ENCODE data around the gene VCPKMT.

VCPKMT gene

GRCh38 chr14:50116181-50116956 is at the start of gene VCPKMT:
Gene VCPKMT (minus strand): TSS chr14:50116572. CDS start chr14:50116552, 20 bp downstream.
- peak; percentile 89 to 95 for DNase-seq

DNA sequence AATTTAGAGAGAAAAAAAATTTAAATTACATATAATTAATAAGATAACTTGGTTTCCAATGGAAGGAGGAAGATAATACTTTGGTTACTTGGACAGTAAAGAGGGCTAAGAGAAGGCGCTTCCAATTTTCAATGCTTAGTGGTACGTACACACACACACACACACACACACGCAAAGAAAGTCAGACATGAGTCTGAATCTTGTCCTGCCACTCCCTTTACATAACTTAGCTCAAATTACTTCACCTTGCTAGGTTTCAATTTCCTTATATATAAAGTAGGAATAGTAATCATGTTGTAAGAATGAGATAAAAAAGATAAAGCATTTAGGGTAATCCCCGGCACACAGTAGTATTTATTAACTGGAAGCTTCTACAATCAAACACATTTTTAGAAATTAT is 39.7 kb upstream of the VCPKMT start:
- no peak for DNase-seq

DNA sequence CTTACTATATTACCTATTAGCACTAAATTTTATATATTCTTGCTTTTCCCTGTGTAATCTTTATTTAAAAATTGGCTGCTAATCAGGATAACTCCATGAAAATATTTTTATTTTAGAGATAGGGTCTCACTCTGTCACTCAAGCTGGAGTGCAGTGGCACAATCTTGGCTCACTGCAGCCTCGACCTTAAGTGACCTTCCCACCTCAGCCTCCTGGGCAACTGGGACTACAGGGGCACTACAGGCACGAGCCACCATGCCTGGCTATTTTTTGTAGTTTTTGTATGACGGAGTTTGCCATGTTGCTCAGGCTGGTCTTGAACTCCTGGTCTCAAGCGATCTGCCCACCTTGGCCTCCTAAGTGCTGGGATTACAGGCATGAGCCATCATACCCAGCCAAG is 32.4 kb upstream of the VCPKMT start:
- DNase-seq, result no peak

DNA sequence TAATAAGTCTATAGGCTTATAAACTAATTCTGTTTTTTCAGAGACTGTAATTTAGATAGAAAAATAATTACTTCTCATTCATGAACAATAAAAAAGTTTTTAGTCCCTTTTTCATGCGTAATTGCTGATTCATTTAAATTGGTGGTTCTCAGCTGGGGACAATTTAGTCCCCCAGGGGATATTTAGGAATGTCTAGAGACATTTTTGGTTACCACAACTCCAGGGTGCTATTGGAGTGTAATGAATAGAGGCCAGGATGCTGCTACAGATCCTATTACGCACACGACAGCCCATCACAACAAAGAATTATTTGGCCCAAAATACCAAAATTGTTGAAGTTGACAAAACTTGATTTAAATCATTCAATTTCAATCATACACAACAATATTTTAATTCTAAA is 22.8 kb upstream of the VCPKMT start:
- DNase-seq, result no peak

DNA sequence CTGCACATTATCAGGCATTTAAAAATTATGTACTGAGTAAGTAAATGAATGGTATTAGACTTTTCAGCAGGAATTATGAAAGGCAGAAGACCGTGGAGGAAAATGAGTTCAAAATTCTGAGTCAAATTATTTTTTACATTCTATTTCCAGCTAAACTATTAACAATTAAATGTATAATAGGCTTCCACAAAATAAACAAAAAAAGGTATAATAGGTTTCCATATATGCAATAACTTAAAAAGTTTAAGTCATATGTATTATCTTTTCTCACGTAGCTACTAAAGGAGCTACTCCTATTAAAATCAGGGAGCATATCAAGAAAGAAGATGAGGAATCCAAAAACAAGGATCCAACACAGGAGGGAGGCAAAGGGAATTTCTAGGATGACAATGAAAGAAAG is 11.4 kb upstream of the VCPKMT start:
- no peak for DNase-seq

- no peak for DNase-seq
Observed at GRCh38 chr14:50123062-50123461, 6.7 kb upstream of the VCPKMT start.

- DNase-seq, result no peak
Observed at GRCh38 chr14:50122291-50122690, 5.9 kb upstream of the VCPKMT start.

DNA sequence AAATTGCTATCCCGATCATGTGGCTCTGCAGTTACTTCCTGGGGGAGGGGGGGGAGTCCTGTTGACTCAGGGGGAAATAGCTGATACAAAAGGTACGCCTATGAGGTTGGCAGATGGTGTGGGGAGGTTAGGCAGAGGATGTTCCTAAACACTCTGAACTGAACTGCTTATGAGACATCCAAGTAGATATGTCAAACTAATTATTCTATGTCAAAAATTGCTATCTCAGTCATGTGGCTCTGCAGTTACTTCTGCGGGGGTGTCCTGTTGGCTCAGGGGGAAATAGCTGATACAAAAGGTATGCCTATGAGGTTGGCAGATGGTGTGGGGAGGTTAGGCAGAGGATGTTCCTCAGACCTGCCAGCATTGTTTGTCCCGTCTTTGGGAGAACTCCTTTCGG is 5.1 kb upstream of the VCPKMT start:
- DNase-seq, result no peak

DNA sequence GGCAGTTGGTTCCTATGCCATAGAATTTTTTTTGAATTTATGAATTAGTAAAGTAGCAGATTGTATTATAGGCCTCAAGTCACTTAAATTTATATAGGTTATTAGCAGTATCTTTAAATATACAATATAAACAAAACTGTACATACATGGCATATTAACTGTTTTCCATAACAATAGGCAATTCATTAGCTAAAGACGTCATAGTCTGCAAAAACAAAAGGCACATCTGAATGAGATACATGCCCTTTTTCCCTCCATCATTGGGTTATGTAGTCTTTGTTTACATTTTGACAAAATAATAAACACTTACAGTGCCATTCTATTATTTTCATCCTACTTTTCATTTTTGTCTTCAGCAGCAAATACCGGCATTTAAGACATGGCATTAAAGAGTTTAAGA is 1.1 kb upstream of the VCPKMT start:
- DNase-seq, result no peak

GRCh38 chr14:50116966-50117365 is 594 bp upstream of the VCPKMT start:
- DNase-seq, result no peak

- DNase-seq, result no peak
Observed at GRCh38 chr14:50113381-50114035, 2.9 kb downstream of the VCPKMT start.

GRCh38 chr14:50110323-50111037 is 5.9 kb downstream of the VCPKMT start:
- DNase-seq, result no peak

DNA sequence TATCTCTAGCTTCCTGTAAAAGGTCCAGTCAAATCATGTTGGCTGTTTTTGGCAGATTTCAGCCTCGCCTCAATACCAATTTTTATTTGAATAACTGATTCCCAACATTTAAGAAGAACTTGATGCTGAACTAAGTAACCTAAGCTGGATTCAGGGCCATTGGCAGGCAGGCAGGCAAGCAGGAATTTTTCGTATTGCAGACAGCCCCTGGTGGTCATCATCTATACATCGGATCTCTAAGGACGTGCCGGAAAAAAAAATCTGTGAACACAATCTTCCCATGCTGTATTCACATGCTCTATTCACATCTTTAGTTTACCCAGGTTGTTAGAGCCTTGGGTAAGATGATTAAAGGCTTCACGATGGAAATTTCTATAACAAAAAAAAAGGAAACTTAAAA is 7.0 kb downstream of the VCPKMT start:
- no peak for DNase-seq

DNA sequence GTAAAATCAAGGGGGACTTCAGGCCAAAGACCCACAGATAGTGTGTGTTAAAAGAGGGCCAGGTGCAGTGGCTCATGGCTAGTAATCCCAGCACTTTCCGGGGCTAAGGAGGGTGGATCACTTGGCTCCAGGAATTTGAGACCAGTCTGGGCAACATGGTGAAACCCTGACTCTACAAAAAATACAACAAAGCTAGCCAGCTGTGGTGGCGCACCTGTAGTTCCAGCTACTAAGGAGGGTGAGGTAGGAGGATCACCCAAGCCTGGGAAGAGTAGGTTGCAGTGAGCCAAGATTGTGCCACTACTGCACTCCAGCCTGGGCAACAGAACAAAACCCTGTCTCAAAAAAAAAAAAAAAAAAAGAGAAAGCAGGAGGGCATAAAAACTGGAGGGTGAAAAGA is 8.5 kb downstream of the VCPKMT start:
- DNase-seq, result no peak

DNA sequence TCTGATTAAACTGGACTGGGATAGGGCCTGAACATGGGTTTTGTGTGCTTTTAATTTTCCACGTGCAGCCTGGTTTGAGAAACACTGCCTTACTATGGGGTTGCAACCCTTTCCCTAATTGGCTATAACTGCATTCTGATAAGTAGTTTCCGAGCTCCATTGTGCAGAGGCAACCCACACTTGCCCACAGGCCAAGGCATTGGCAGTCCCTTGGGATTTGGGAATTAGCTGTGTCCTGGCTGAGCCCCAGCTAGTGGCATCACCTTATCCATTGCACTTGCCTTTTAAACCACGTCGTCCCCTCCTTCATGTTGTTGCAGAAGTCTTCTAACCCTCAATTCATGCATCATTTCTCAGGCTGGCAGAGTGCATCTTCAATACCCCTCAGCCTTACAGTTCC is 10.2 kb downstream of the VCPKMT start:
- no peak for DNase-seq

- DNase-seq, result no peak
Observed at GRCh38 chr14:50103558-50103957, 12.8 kb downstream of the VCPKMT start.

- no peak for DNase-seq
Observed at GRCh38 chr14:50101417-50101816, 15.0 kb downstream of the VCPKMT start.

DNA sequence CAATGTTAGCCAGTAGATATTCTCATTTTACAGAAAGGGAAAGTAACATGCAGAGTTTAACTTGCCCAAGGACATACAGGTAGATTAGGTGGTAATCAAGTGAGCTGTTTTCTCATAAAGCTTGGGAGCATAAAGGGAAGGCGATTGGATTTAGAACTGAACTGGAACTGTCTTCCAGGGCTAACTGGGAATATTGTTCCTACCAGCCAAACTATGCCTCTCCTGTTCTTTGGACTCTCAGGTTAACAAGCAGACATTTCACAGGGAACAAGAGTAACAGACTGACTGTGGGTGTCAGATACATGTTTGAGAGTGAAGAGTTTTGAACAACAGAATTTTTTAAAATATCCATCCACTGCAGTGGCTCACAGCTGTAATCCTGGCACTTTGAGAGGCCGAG is 15.6 kb downstream of the VCPKMT start:
- DNase-seq, result no peak

GRCh38 chr14:50099335-50099734 is 17.0 kb downstream of the VCPKMT start:
- DNase-seq, result no peak

GRCh38 chr14:50095895-50096294 is 20.5 kb downstream of the VCPKMT start:
- DNase-seq, result no peak

DNA sequence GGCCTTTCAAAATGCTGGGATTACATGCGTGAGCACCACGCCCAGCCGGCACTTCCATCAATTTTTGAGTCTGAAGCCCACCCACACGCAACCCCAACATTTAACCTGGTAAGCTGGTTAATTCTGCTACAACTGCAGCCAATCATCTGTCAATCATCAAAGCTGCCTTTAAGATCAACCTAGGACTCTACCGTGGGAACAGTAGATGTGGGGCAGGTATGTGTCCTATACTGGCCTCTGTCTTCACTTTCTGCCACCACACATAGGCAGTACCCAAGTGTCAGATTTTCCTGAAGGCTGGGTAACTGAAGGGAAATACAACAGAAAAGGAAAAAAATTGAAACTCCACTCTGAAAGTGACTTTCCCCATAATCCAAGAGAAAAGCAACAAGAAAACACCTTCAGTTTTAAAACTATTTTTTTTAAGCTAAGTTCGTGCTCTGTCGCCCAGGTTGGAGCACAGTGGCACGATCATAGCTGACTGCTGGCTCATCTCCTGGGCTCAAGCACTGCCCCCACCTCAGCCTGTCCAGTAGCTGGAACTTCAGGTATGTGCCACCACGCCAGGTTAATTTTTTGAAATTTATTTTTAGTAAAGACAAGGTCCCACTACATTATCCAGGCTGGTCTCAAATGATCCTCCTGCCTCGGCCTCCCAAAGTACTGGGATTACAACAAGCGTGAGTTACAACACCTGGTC is 22.2 kb downstream of the VCPKMT start:
- DNase-seq, result no peak

- DNase-seq, result no peak
Observed at GRCh38 chr14:50093496-50093895, 22.9 kb downstream of the VCPKMT start.

DNA sequence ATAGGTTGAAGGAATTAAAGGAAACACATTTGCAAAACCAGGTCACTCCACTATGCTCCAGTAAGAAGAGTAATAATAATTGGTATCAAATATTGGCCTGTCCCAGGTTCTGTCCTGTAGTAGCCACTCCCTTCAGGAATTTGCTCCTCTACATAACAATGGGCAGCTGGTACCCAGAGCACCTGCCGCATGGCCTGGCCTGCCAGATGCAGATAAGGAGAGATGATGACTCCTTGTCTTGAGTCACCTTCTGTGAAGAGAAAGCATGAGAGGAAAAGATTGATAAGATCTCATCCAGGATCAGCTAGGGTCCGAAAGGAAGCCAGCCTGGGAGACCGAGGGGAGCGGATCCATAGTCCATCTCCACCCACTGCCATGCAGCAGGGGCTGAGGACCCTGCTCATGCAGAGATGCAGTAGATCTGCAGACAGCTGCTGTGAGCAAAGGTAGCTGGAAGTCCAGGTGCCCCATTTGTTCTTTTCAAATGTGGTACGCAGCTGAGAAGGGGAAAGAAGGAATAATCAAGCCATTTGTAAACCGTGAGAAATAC is 24.3 kb downstream of the VCPKMT start:
- no peak for DNase-seq
